ENCODE measurements around the gene SNRNP48.

SNRNP48 gene

GRCh38 chr6:7568021-7568420, 22.0 kb upstream of the SNRNP48 start:
- no peak for DNase-seq
- TF ChIP-seq POLR2A (IDR thresholded peaks at IDR 0.05; ENCODE audit: low read length) = no peak
- TF ChIP-seq GATA1 (IDR thresholded peaks at IDR 0.05; ENCODE audit: low read depth, low read length) = no peak

- TF ChIP-seq GATA1 (IDR thresholded peaks at IDR 0.05; ENCODE audit: low read depth, low read length) (no peak), POLR2A (IDR thresholded peaks at IDR 0.05; ENCODE audit: low read length) (no peak)
- DNase-seq = no peak
Measured at GRCh38 chr6:7569082-7569481, 20.9 kb upstream of the SNRNP48 start.

- DNase-seq = no peak
- TF ChIP-seq POLR2A (IDR thresholded peaks at IDR 0.05; ENCODE audit: low read length) (no peak), GATA1 (IDR thresholded peaks at IDR 0.05; ENCODE audit: low read depth, low read length) (no peak)
Measured at GRCh38 chr6:7572213-7572943, 17.6 kb upstream of the SNRNP48 start.

GRCh38 chr6:7574500-7574899, 15.5 kb upstream of the SNRNP48 start:
- TF ChIP-seq POLR2A (IDR thresholded peaks at IDR 0.05; ENCODE audit: low read length) (no peak), GATA1 (IDR thresholded peaks at IDR 0.05; ENCODE audit: low read depth, low read length) (no peak)
- DNase-seq = no peak

GRCh38 chr6:7578516-7578915, 11.5 kb upstream of the SNRNP48 start:
- DNase-seq = peak in 1 of 2 experiments; percentile 12
- TF ChIP-seq GATA1 (IDR thresholded peaks at IDR 0.05; ENCODE audit: low read depth, low read length) (no peak), POLR2A (IDR thresholded peaks at IDR 0.05; ENCODE audit: low read length) (no peak)

GRCh38 chr6:7578931-7579330, 11.1 kb upstream of the SNRNP48 start:
- no peak for TF ChIP-seq POLR2A (IDR thresholded peaks at IDR 0.05; ENCODE audit: low read length)
- no peak for TF ChIP-seq GATA1 (IDR thresholded peaks at IDR 0.05; ENCODE audit: low read depth, low read length)
- DNase-seq = peak; percentile 31 to 46

- peak; percentile 82 to 88 for DNase-seq
- no peak for TF ChIP-seq GATA1 (IDR thresholded peaks at IDR 0.05; ENCODE audit: low read depth, low read length)
- TF ChIP-seq POLR2A (IDR thresholded peaks at IDR 0.05; ENCODE audit: low read length) = no peak
Measured at GRCh38 chr6:7579851-7580250, 10.1 kb upstream of the SNRNP48 start.

- TF ChIP-seq POLR2A (IDR thresholded peaks at IDR 0.05; ENCODE audit: low read length) = no peak
- no peak for TF ChIP-seq GATA1 (IDR thresholded peaks at IDR 0.05; ENCODE audit: low read depth, low read length)
- peak in 1 of 2 experiments; percentile 29 for DNase-seq
Measured at GRCh38 chr6:7580537-7580926, 9.5 kb upstream of the SNRNP48 start.

GRCh38 chr6:7580927-7581618, 8.9 kb upstream of the SNRNP48 start:
- no peak for TF ChIP-seq POLR2A (IDR thresholded peaks at IDR 0.05; ENCODE audit: low read length)
- no peak for TF ChIP-seq GATA1 (IDR thresholded peaks at IDR 0.05; ENCODE audit: low read depth, low read length)
- peak; percentile 20 to 29 for DNase-seq

- TF ChIP-seq GATA1 (IDR thresholded peaks at IDR 0.05; ENCODE audit: low read depth, low read length) (no peak), POLR2A (IDR thresholded peaks at IDR 0.05; ENCODE audit: low read length) (no peak)
- DNase-seq = no peak
Measured at GRCh38 chr6:7585287-7585930, 4.6 kb upstream of the SNRNP48 start.

GRCh38 chr6:7587631-7588100, 2.3 kb upstream of the SNRNP48 start:
- TF ChIP-seq GATA1 (IDR thresholded peaks at IDR 0.05; ENCODE audit: low read depth, low read length) = no peak
- TF ChIP-seq POLR2A (IDR thresholded peaks at IDR 0.05; ENCODE audit: low read length) = no peak
- peak; percentile 56 to 68 for DNase-seq

- TF ChIP-seq GATA1 (IDR thresholded peaks at IDR 0.05; ENCODE audit: low read depth, low read length) = no peak
Measured at GRCh38 chr6:7588506-7588905, 1.5 kb upstream of the SNRNP48 start.

GRCh38 chr6:7589221-7589620, 777 bp upstream of the SNRNP48 start:
- TF ChIP-seq GATA1 (IDR thresholded peaks at IDR 0.05; ENCODE audit: low read depth, low read length) (no peak), POLR2A (IDR thresholded peaks at IDR 0.05; ENCODE audit: low read length) (no peak)

More at GRCh38 chr6:7588506-7588905, 1.5 kb upstream of the SNRNP48 start:
- no peak for DNase-seq

GRCh38 chr6:7590918-7591302, 912 bp downstream of the SNRNP48 start:
- TF ChIP-seq POLR2A (IDR thresholded peaks at IDR 0.05; ENCODE audit: low read length) = no peak
- TF ChIP-seq GATA1 (IDR thresholded peaks at IDR 0.05; ENCODE audit: low read depth, low read length) = no peak
- peak; percentile 35 to 36 for DNase-seq

More at GRCh38 chr6:7589221-7589620, 777 bp upstream of the SNRNP48 start:
- no peak for DNase-seq
